GM21515 (cell line): ENCODE results near the gene HOXA10.

Experiments
- ATAC-seq: cut with Tn5 transposase; IDR thresholded peaks from one replicate; pipeline ENCODE4 v1.9.1; 2021; ENCODE audit not compliant: unreplicated experiment

The HOXA10 gene

GRCh38 chr7:27191833-27192545, 17.9 kb upstream of the HOXA10 start:
- ATAC-seq: no peak

DNA sequence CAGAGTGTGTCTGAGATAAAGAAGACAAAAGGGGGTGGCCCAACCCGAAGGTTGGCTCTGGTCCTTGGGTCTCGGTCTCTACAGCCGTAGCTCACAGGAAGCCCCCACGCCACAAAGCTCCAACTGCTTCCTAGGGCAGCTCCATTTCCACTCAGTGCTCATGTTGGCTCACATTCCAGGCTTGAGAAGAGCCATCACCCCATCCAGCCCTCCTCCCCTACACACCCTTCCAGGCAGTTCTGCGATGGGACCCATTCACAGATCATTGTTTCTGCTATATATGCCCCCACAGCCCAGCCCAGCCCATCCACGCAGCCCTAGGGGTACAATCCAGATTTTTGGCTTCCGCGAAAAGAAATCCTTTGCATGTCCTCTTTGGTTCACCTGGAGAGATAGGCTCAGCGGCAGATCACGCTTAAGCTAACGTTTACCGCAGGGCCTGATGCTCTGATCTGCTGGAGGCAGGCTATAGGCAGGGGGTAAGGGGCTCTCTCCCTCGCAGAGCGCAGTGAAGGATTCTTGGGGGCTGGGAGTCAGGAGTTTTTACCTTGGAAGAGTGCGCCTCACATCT, 17.1 kb upstream of the HOXA10 start:
- ATAC-seq: no peak

DNA sequence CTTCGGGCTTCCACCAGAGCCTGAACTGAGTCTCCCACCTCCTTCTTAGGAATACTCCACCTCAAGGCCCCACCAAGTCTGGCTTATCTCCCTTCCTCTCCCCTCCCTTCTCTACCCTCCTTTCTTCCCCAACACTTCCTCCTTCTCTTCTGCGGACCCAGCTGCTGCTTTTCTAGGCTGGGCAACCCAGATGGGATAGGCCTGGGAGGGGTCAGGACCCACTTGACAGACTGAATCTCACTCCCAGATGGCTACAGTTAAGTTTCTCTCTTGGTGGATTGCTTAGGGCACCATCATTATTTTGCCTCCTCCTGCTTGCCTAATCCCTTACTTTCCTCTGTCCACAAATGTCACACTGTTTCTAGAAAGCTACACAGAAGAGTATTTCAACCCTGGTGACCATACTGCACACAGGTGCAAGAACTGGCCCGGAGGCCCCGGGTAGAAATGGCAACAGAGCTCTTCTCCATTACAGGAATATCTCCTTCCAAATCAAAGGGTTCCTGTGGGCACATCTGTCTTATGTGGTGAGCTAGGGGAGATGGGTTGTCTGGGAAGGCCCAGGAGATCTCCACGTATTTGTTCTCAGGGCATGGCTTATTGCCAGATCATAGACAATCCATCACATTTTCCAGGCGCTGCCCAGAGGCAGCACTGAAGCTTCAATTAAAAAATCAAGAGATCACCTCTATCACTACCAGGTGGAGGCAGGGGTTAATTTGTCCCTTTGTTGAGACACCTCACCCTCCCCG, 16.1 kb upstream of the HOXA10 start:
- no peak for ATAC-seq

- ATAC-seq: no peak
Measured at GRCh38 chr7:27189295-27189996, 15.3 kb upstream of the HOXA10 start.

DNA sequence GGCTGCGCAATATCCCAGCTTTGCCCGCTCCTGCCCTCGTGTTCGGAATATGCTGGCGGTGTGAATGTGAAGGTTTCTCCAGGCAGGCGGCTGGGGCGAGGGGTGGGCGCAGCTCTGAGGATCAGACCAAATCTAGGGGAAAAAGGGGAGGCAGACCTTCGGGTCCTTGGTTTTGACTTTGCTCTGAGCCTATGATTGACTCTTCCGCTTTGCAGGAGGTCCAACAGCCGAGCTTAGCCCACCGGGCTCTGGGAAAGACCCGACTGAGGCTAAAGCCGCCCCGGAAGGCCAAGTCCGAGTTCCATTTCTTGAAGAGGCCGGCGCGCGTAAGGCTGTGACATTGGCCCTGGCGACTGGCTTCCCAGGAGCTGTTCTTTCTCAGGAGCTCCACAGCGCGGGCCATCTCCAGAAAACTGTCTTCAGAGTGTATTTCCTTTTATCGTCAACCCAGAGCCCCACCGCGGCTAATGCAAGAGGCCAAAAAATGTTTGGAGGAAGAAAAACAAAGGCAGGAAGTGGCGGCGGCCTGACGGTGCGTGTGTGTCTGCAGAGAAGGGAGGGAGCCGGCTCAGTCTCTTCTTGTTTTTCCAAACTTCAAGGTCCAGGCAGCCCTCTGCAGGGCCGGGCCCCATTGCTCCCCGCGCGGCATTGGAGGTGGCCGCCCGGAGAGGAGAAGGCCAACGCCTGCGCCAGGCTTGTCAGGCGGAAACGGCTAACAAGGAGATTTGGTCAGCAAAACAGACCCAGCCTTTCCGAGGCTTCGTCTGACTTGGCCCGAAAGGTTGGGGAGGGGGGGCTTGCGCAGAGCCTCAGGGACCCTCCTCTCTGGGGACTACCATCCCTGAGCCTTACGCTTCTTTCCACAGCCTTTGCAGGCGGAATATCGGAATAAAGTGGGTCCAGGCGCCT, 14.5 kb upstream of the HOXA10 start:
- no peak for ATAC-seq

DNA sequence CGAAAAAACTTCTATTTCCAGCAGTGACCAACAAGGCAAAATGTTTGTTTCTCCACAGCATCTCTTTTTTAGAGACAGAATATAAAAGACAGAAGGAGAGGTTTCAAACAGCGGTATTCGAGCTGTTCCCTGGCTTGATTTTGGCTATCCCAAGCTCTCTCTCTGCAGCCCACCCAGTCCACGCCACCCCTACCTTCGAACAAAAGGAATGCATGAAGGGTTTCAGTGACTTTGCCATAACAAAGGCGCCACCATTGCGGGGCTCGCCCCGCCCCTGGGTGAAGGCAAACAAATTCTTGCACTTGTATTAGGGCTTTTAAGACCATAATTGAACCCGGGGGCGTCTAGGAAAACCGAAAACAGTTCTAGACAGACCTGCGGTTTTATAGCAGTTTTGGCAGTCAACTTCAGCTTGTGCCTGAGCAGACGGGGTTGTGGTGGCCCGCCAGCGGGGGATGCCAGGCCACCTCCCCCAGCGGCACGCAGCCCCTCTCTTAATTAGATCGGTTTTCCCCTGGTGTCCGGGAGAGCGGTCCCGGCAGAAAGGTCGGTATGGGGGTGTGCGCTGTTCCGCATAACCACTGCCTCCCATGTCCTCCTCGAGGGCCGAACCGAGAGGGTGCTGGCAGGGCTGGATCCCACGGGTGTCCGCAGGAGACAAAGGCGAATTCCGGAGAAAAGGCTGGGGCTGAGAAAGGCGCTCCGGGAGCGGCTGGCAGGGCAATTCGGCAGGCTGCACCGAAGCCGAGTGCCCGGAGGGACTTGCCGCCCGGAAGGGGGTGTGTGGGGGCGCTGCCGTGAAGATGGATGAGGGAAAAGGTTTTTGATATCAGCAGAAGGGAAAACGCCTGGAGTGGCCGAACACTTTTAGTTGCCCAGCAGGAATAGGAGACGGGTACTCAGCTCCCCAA, 13.6 kb upstream of the HOXA10 start:
- ATAC-seq: no peak

- ATAC-seq: no peak
Measured at GRCh38 chr7:27186668-27187474, 12.8 kb upstream of the HOXA10 start.

DNA sequence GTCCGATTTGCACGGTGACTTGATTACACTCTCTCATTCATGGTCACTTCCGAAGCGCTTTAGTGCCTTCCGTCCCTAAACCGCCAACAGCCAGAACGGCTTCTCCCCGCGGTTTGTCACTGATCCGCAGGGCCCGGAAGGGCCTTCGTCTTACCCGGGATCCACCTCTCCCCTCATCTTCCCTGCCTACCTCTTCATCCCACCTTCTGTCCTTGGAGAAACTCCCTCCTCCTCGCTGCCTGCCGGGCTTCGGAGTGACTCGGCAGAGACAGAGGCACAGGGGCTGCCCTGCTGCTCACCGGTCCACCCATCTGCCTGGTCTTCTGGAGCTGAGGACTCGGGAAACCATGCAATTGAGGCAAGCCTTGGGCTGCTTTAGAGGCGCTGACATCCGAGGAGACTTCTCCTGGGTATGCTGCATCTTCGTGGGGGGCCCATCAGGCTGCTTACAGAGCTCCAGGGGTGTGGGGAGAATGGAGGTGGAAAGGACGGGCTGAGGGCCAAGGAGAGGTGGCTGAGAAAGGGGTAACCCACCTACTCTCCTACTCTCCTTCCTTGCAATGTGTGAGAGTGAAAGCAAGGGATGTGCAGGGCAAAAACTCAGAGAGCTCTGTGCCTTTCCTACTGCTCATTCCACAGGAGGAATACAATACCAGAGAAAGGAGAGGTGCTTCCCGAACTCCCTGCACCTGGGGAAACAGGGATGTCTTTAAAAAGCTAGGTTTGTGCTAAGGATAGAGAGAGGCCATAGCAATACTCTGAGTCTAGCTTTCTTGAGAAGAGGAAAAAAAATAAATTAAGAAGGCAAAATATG, 11.9 kb upstream of the HOXA10 start:
- no peak for ATAC-seq

GRCh38 chr7:27185013-27185853, 11.1 kb upstream of the HOXA10 start, which contains the start of gene HOXA11:
Gene HOXA11, minus strand, starts transcription at chr7:27185232. Its CDS starts 88 bp downstream, at chr7:27185144.
- no peak for ATAC-seq

DNA sequence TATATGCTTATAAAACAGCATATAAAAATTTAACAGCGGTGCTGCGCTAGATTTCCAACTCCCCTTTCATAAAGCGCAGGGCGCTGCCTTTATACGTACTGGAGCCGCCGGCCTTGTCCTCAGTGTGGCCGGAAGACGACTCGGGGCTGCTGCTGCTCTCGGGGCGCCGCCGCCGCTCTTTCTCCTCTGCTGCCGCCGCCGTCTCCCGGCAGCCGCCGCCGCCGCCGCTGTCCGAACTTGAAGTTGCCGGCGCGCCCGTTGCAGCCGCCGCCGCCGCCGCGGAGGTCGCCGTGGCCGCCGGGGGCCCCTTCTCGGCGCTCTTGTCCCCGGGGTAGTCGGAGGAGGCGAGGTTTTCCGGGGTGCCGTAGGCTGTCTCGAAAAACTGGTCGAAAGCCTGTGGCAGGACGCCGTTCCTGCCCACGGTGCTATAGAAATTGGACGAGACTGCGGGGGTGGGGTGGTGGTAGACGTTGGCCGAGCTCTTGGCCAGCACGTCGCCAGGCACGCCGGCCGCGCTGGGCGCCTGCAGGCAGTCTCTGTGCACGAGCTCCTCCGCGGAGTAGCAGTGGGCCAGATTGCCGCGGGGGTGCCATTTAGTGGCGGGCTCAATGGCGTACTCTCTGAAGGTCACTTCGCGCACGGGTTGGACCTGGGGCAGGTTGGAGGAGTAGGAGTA, 10.4 kb upstream of the HOXA10 start:
- no peak for ATAC-seq

GRCh38 chr7:27183682-27184336, 9.7 kb upstream of the HOXA10 start:
- ATAC-seq: no peak

GRCh38 chr7:27182861-27183681, 9.0 kb upstream of the HOXA10 start:
- no peak for ATAC-seq

- no peak for ATAC-seq
Measured at GRCh38 chr7:27182285-27182841, 8.2 kb upstream of the HOXA10 start.

- no peak for ATAC-seq
Measured at GRCh38 chr7:27181795-27182275, 7.7 kb upstream of the HOXA10 start.
